Type B pancreatic cell (in vitro differentiated cells): ENCODE results near the gene PDE1C. TPM values are rescaled to one million over a fixed set of nuclear protein-coding genes. Genes with fewer than 3 reads are reported as not detected.

Source experiments
- DNase-seq: peaks from one replicate; pipeline ENCODE4 v3.0.0; 2021; ENCODE audit warnings: mixed read lengths; ENCODE audit not compliant: unreplicated experiment; ENCODE audit errors: extremely low spot score
- H3K27ac Mint-ChIP-seq: 2 replicates; pipeline ENCODE4 v1.8.0; 2021; ENCODE audit warnings: mild to moderate bottlenecking, mixed read lengths
- H3K27me3 Mint-ChIP-seq: 2 replicates; pipeline ENCODE4 v1.8.0; 2021; ENCODE audit warnings: mixed read lengths
- H3K36me3 Mint-ChIP-seq: 2 replicates; pipeline ENCODE4 v1.8.0; 2021; ENCODE audit warnings: mixed read lengths
- H3K4me1 Mint-ChIP-seq: one replicate; pipeline ENCODE4 v1.8.0; 2021; ENCODE audit warnings: mixed read lengths; ENCODE audit not compliant: unreplicated experiment
- H3K4me3 Mint-ChIP-seq: 2 replicates; pipeline ENCODE4 v1.8.0; 2021; ENCODE audit warnings: mild to moderate bottlenecking, mixed read lengths
- H3K9me3 Mint-ChIP-seq: 2 replicates; pipeline ENCODE4 v1.8.0; 2021; ENCODE audit warnings: mixed read lengths
- total RNA-seq: library from RNA; stranded (reverse); gene quantifications from 2 replicates; pipeline ENCODE4 v1.2.1, GENCODE V29; 2021; ENCODE audit warnings: low replicate concordance
- TF ChIP-seq, protein P1 (sequence below): fragments of 200-600 bp; sonication (generic); conservative IDR thresholded peaks from 2 replicates; pipeline ENCODE4 v1.5.0; 2021; ENCODE audit warnings: antibody characterized with exemption, mild to moderate bottlenecking

PDE1C gene
- total RNA-seq, 1 donor from 2014 or later: 8.5 TPM

DNA sequence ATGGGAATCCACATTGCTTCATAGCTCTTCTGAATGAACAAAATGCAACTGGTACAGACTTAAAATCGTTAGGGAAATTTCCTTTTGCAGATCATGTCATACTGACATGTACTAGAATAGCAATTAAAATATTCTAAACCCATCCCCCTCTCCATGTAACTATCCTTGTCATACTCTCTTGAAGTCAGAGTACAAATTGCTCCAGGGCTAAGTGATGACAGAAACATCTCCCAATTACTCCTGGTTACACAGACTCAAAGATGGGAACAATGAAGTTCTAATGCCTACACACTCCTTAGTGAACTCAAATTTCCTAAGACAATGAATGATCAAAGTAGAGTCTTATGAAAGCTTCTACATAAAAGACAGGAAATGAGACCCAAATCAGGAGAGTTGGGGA lies 87.2 kb downstream of the PDE1C start:
- no peaks in the 10 kb centered on the region for H3K36me3 Mint-ChIP-seq
- peaks cover 3% of the 10 kb centered on the region for H3K27me3 Mint-ChIP-seq
- TF ChIP-seq, protein P1, sequence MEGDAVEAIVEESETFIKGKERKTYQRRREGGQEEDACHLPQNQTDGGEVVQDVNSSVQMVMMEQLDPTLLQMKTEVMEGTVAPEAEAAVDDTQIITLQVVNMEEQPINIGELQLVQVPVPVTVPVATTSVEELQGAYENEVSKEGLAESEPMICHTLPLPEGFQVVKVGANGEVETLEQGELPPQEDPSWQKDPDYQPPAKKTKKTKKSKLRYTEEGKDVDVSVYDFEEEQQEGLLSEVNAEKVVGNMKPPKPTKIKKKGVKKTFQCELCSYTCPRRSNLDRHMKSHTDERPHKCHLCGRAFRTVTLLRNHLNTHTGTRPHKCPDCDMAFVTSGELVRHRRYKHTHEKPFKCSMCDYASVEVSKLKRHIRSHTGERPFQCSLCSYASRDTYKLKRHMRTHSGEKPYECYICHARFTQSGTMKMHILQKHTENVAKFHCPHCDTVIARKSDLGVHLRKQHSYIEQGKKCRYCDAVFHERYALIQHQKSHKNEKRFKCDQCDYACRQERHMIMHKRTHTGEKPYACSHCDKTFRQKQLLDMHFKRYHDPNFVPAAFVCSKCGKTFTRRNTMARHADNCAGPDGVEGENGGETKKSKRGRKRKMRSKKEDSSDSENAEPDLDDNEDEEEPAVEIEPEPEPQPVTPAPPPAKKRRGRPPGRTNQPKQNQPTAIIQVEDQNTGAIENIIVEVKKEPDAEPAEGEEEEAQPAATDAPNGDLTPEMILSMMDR: no peak
- no peak overlapping the region for H3K27ac Mint-ChIP-seq
- H3K4me1 Mint-ChIP-seq: no peaks in the 10 kb centered on the region
- no peak for DNase-seq
- no peak overlapping the region for H3K4me3 Mint-ChIP-seq
- peaks cover 4% of the 10 kb centered on the region for H3K9me3 Mint-ChIP-seq

DNA sequence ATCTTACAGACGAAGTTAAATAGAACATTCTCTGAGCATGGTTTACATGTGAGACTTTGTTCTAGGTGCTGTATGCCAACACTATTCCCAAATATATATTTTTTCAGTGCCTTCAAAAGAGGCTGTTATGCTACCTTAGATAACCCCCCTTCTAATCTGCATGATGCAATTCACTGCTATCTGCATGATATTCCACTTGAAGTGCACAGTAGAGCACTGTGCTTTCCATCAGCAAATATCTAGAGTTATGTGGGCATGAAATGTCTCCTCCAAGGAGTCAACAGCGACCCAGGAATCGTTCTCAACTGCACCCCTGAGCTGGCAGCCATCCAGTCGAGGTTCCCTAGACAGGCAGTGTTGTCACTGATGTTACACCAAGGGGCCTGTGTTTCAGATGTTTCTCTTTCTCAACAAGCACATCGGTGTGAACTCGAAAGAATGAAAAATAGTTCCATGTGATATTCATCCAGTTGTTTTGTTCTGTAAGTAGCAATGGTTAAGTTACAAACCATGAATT lies 88.3 kb downstream of the PDE1C start:
- TF ChIP-seq, protein P1: no peak
- no peak overlapping the region for H3K4me3 Mint-ChIP-seq
- peaks cover 3% of the 10 kb centered on the region for H3K27me3 Mint-ChIP-seq
- H3K9me3 Mint-ChIP-seq: peaks cover 12% of the 10 kb centered on the region
- DNase-seq: no peak
- H3K36me3 Mint-ChIP-seq: no peaks in the 10 kb centered on the region
- H3K4me1 Mint-ChIP-seq: no peaks in the 10 kb centered on the region
- H3K27ac Mint-ChIP-seq: no peak overlapping the region

DNA sequence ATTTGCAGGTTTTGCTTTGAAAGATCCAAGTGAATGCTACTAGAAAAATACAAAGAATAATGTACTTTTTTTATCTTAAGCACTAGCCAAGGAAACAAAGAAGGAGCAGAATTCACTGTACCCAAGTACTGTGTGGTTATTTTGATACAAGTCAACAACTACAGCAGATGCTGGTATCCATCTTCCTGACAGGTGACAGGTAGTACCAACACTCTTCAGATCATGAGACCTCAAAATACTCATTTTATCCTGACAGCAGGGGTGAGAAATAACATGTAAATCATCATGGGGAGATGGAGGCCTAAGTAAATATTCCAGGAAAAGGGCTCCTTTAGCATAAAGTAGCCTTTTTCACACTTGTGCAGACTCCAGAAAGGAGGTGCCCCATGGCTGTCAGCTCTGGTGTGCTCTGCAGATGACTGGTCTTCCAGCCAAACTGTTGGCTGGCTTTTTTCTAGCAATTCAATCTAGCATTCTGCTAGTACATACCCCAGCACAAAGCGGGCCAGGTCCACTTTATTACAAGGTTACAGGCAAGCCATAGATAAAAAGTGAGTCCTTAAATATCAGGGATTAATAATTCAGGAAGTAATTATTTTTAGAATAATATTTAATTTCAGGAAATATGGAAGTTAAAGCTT lies 90.4 kb downstream of the PDE1C start:
- Mint-ChIP-seq H3K27ac (no peak overlapping the region), H3K9me3 (peaks cover 7% of the 10 kb centered on the region), H3K4me3 (no peak overlapping the region), H3K27me3 (peaks cover 3% of the 10 kb centered on the region), H3K36me3 (no peaks in the 10 kb centered on the region), H3K4me1 (no peaks in the 10 kb centered on the region)
- TF ChIP-seq, protein P1: no peak
- no peak for DNase-seq

DNA sequence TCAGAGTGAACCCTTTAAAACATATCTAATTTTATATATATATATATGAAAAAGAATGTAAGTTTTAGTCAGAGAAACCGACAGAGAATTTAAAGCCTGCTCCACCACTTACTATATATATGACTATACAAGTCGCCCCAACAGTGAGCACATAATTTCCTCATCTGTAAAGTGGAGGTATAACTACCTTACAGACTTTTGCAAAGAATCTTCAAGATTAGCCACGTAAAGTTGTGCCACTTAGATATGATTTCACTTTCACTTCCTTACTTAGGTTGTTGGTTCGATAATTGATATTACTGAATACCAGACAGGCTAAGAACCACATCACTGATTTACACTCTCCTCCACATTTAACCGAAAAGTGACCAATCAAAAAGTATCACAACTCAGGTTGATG lies 94.7 kb downstream of the PDE1C start:
- Mint-ChIP-seq H3K27me3 (no peaks in the 10 kb centered on the region), H3K4me3 (no peak overlapping the region)

DNA sequence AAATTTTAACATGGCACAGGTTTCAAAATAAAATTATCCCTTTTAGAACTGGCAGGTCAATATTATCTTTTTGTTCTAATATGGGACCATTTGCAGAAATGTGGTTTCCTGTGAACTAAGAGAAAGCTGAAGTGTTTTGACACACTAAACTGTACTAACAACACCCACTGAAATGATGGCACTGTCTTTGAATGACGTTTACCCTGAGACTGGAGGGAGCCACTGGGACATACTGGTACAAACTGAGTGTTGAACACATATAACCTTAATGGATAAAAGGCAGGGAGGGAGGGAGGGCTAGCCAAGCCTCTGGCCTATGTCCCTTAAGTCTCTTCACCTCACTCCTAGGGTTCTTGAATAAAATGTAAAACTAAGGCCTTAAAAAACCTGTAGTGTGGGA lies 95.9 kb downstream of the PDE1C start:
- Mint-ChIP-seq H3K4me3 (no peak overlapping the region), H3K4me1 (no peaks in the 10 kb centered on the region), H3K36me3 (no peaks in the 10 kb centered on the region), H3K27ac (no peak overlapping the region), H3K27me3 (no peaks in the 10 kb centered on the region), H3K9me3 (peaks cover 7% of the 10 kb centered on the region)
- TF ChIP-seq, protein P1: no peak
- DNase-seq: no peak

More for the DNA sequence above, 94.7 kb downstream of the PDE1C start:
- Mint-ChIP-seq H3K27ac (no peak overlapping the region), H3K36me3 (no peaks in the 10 kb centered on the region), H3K4me1 (no peaks in the 10 kb centered on the region), H3K9me3 (peaks cover 7% of the 10 kb centered on the region)
- TF ChIP-seq, protein P1: no peak
- no peak for DNase-seq
